Skeletal muscle tissue (tissue), 4 donors: ENCODE results near the gene SPATA16. TPM values are rescaled to one million over a fixed set of nuclear protein-coding genes. Genes with fewer than 3 reads are reported as not detected.

ENCODE experiments used
- H3K27ac ChIP-seq: one replicate; pipeline ENCODE4 v1.7.0; 2013; ENCODE audit warnings: mild to moderate bottlenecking, low read depth, low read length, inconsistent platforms
- H3K27me3 ChIP-seq, 3 donors: one replicate each; pipeline ENCODE4 v1.7.0; 2013; ENCODE audit warnings: low read length in 3 of 3; ENCODE audit not compliant: control insufficient read depth in 3 of 3, insufficient read depth in 3 of 3
- H3K36me3 ChIP-seq, 3 donors: one replicate each; pipeline ENCODE4 v1.7.0; 2013; ENCODE audit warnings: low read length in 3 of 3; ENCODE audit not compliant: control insufficient read depth in 3 of 3, insufficient read depth in 3 of 3
- H3K4me1 ChIP-seq, 3 donors: one replicate each; pipeline ENCODE4 v1.7.0; 2013; ENCODE audit warnings: low read length in 3 of 3, mild to moderate bottlenecking in 3 of 3; ENCODE audit not compliant: control insufficient read depth in 3 of 3, insufficient read depth in 3 of 3
- H3K4me3 ChIP-seq, 3 donors: one replicate each; pipeline ENCODE4 v1.7.0; 2013; ENCODE audit warnings: low read length in 3 of 3
- H3K9ac ChIP-seq, 3 donors: one replicate each; pipeline ENCODE4 v1.7.0; 2013; ENCODE audit warnings: low read length in 3 of 3, mild to moderate bottlenecking in 3 of 3, moderate library complexity in 2 of 3, low read depth in 1 of 3
- H3K9me3 ChIP-seq, 3 donors: one replicate each; pipeline ENCODE4 v1.7.0; 2013; ENCODE audit warnings: low read length in 3 of 3; ENCODE audit not compliant: control insufficient read depth in 3 of 3
- total RNA-seq: library from RNA; depleted of rRNA; stranded (reverse); fragments of >200 nt; gene quantifications from one replicate; pipeline ENCODE4 v1.2.3, GENCODE V29; 2014
- donor health status: Osteomylitis.

SPATA16 gene
- total RNA-seq, 1 donor from 2014 or later, result not detected

GRCh38 chr3:173065543-173065981 is 75.5 kb downstream of the SPATA16 start:
- no peak overlapping the region for H3K9ac ChIP-seq
- no peak overlapping the region for H3K27ac ChIP-seq
- H3K4me1 ChIP-seq, result no peaks in the 10 kb centered on the region
- no peaks in the 10 kb centered on the region for H3K27me3 ChIP-seq
- H3K36me3 ChIP-seq, result no peaks in the 10 kb centered on the region
- no peaks in the 10 kb centered on the region for H3K9me3 ChIP-seq
- no peak overlapping the region for H3K4me3 ChIP-seq

GRCh38 chr3:173064631-173065030 is 76.4 kb downstream of the SPATA16 start:
- Histone ChIP-seq H3K36me3 (no peaks in the 10 kb centered on the region), H3K4me3 (no peak overlapping the region), H3K4me1 (no peaks in the 10 kb centered on the region), H3K9ac (no peak overlapping the region), H3K27ac (no peak overlapping the region), H3K9me3 (no peaks in the 10 kb centered on the region), H3K27me3 (no peaks in the 10 kb centered on the region)

DNA sequence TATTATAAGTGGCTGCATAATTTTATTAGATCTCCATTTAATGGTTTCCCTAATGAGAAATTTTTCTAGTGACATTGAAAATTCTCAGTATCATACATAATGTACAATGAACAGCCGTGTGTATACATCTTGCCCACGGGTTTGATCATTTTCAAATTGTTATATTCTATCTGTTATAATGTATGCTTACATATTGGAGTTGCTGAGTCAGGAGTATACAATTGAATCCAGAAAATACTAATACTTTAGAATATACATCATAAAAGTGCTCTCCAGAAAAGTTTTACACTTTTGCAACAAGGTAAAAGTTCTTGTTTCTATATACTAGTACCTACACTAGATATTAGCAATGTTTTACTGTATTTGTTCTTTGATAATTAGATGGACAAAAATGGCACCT is 82.8 kb downstream of the SPATA16 start:
- Histone ChIP-seq H3K27ac (no peak overlapping the region), H3K9ac (no peak overlapping the region), H3K27me3 (no peaks in the 10 kb centered on the region), H3K9me3 (no peaks in the 10 kb centered on the region), H3K4me3 (no peak overlapping the region), H3K36me3 (no peaks in the 10 kb centered on the region), H3K4me1 (no peaks in the 10 kb centered on the region)

DNA sequence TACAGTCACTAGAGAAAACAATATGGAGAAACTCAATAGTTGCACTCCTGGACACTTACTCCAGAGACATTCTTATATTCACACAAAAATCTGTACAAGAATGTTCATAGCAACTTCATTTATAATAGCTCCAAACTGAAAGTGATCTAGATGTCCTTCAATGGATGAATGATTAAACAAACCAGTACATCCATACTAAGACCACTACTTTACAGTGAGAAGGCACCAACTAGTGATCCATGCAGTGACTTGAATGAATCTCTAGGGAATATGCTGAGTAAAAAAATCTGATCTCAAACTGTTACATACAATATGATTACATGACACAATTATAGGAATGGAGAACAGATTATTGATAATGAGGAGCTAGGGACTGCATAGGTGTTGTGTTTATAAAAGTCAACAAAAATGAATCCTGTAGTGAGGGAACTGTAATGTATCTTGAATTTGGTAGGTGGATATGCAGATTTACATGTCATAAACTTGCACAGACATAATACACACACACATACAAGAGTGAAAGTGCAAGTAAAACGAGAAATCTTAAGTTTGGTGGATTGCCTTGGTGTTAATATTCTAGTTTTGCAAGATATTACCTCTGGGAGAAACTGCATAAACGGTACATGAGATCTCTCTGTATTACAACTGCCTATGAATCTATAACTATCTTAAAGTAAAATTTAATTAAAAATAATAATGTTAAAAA is 85.7 kb downstream of the SPATA16 start:
- Histone ChIP-seq H3K27me3 (no peaks in the 10 kb centered on the region), H3K36me3 (no peaks in the 10 kb centered on the region), H3K27ac (no peak overlapping the region), H3K9ac (no peak overlapping the region), H3K4me3 (no peak overlapping the region), H3K9me3 (no peaks in the 10 kb centered on the region), H3K4me1 (no peaks in the 10 kb centered on the region)

DNA sequence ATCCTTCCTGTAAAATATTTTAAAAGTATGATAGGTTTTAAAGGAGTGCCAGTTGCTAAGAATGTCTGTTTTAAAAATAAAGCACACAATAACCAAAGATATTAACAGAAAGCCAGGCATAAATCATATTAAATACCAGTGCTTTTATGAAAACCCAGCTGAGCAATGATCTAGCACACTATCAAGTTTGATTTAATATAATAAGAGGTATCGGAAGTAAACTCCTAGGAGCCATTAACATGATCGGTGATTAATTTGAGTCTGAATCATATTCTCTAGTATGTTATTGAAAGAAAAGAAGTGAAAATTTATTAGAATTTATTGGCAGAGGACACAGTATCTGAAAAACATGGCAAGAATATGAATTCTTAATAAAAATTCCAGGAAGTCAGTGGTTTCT is 91.7 kb downstream of the SPATA16 start:
- no peak overlapping the region for H3K9ac ChIP-seq
- H3K27me3 ChIP-seq, result no peaks in the 10 kb centered on the region
- H3K36me3 ChIP-seq, result no peaks in the 10 kb centered on the region
- no peaks in the 10 kb centered on the region for H3K4me1 ChIP-seq
- H3K4me3 ChIP-seq, result no peak overlapping the region
- H3K27ac ChIP-seq, result no peak overlapping the region
- no peaks in the 10 kb centered on the region for H3K9me3 ChIP-seq

- Histone ChIP-seq H3K27me3 (no peaks in the 10 kb centered on the region), H3K9ac (no peak overlapping the region), H3K36me3 (no peaks in the 10 kb centered on the region), H3K9me3 (no peaks in the 10 kb centered on the region), H3K27ac (no peak overlapping the region), H3K4me1 (no peaks in the 10 kb centered on the region), H3K4me3 (no peak overlapping the region)
These were observed 95.2 kb downstream of the SPATA16 start for GRCh38 chr3:173045770-173046382.

DNA sequence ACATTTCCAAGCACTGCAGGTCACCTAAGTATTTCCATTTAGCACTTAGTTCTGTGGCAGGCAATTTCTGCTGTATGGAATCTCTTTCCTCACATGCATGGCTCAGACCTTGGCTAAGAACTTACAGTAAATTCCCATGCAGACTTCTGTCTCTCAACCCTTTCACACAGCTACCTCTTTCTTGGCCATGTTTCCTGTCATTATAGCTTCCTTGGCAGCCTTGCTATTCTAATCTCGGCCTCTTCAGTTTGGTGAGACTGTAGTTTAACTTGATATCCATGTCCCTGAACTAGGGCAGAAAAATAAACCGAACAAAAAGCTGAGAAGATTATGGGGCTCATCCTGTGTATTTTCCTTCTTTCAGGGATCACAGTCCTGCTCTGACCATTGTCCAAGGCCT is 96.0 kb downstream of the SPATA16 start:
- Histone ChIP-seq H3K27me3 (no peaks in the 10 kb centered on the region), H3K4me3 (no peak overlapping the region), H3K9me3 (no peaks in the 10 kb centered on the region), H3K9ac (no peak overlapping the region), H3K36me3 (no peaks in the 10 kb centered on the region), H3K4me1 (no peaks in the 10 kb centered on the region), H3K27ac (no peak overlapping the region)

GRCh38 chr3:173043757-173044156 is 97.3 kb downstream of the SPATA16 start:
- H3K4me3 ChIP-seq, result no peak overlapping the region
- H3K27me3 ChIP-seq, result no peaks in the 10 kb centered on the region
- no peaks in the 10 kb centered on the region for H3K4me1 ChIP-seq

DNA sequence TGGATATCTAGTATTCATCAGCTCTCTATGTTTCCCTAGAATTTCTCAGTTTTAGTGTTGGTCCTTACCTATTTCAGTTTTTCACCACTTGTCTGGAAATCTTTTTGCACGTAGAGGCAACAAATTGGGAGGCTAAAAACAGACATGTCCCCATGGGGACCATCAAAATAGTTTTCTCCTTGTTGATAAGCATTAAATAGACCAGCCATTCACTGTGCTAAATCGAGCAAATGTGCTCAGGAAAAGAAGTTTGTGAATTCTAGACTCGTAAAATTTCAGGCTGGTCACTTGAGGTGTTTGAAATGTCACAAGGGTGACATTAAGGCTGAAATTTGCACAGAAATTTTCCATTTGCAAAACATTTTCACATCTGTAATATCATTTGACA is 102.6 kb downstream of the SPATA16 start:
- Histone ChIP-seq H3K9ac (no peak overlapping the region), H3K9me3 (no peaks in the 10 kb centered on the region), H3K27me3 (no peaks in the 10 kb centered on the region), H3K4me3 (no peak overlapping the region), H3K4me1 (no peaks in the 10 kb centered on the region), H3K36me3 (no peaks in the 10 kb centered on the region), H3K27ac (no peak overlapping the region)

More at GRCh38 chr3:173043757-173044156, 97.3 kb downstream of the SPATA16 start:
- Histone ChIP-seq H3K9me3 (no peaks in the 10 kb centered on the region), H3K36me3 (no peaks in the 10 kb centered on the region), H3K27ac (no peak overlapping the region), H3K9ac (no peak overlapping the region)

DNA sequence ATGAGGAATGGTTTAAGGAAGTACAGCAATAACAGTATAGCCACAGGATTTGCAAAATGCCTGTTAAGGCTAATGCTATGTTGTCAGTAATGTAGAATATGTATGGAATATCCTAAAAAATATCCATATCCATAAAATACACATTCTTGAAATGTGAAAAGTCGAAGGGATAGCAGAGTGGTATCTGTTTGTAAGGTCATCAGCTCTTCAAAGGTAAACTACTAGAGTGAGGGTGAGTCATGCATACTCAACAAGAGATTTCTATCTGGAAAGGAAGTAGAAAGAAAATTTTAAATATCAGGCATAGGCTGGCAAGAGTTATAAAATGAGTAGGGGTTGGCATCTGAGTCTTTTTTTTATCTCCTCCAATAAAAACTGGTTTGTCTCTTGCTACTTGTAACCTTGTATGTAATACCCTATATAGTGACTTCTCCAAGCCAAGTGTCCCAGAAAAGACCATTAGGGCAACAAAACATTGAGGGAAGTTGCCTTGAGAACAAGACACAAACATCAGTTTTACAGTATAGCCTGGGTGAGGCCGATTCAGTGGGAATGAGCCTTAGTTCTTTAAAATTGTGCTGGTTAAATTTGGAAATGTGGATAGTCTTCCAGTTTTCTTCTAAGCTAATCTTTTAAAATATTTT is 103.1 kb downstream of the SPATA16 start:
- H3K27ac ChIP-seq, result no peak overlapping the region
- no peaks in the 10 kb centered on the region for H3K36me3 ChIP-seq

More for the DNA sequence above, 103.1 kb downstream of the SPATA16 start:
- Histone ChIP-seq H3K9me3 (no peaks in the 10 kb centered on the region), H3K27me3 (no peaks in the 10 kb centered on the region), H3K4me3 (no peak overlapping the region), H3K9ac (no peak overlapping the region), H3K4me1 (no peaks in the 10 kb centered on the region)
